Lung (tissue), 12 donors: Measurements from ENCODE around the gene EDARADD. TPM values are rescaled to one million over a fixed set of nuclear protein-coding genes. Genes with fewer than 3 reads are reported as not detected.

ENCODE experiments used
- ATAC-seq: fragments of 200-7000 bp; cut with Tn5 transposase; one replicate; pipeline ENCODE4 v1.9.1; 2020; ENCODE audit warnings: moderate number of reproducible peaks; ENCODE audit not compliant: insufficient read depth, low FRiP score
- DNase-seq, 3 donors: peaks; one replicate each; pipeline ENCODE4 v3.0.0-alpha.2; 2013 to 2017
- H3K27ac ChIP-seq, 2 donors: one replicate each; pipeline ENCODE4 v1.5.1; 2013; ENCODE audit warnings: mild to moderate bottlenecking in 2 of 2, moderate library complexity in 2 of 2, control low read depth in 1 of 2, inconsistent platforms in 1 of 2, low read depth in 1 of 2, low read length in 1 of 2
- H3K27me3 ChIP-seq, 3 donors: one replicate each; pipeline ENCODE4 v1.5.1; 2013; ENCODE audit warnings: low read length in 2 of 3; ENCODE audit not compliant: control insufficient read depth in 3 of 3, insufficient read depth in 3 of 3
- H3K36me3 ChIP-seq, 4 donors: one replicate each; pipeline ENCODE4 v1.5.1; 2013; ENCODE audit warnings: low read length in 4 of 4, mild to moderate bottlenecking in 1 of 4, moderate library complexity in 1 of 4; ENCODE audit not compliant: control insufficient read depth in 4 of 4, insufficient read depth in 4 of 4
- H3K4me1 ChIP-seq, 5 donors: one replicate each; pipeline ENCODE4 v1.5.1; 2013; ENCODE audit warnings: low read length in 5 of 5, mild to moderate bottlenecking in 2 of 5, moderate library complexity in 1 of 5; ENCODE audit not compliant: control insufficient read depth in 5 of 5, insufficient read depth in 5 of 5
- H3K4me3 ChIP-seq: one replicate; pipeline ENCODE4 v1.5.1; 2013; ENCODE audit warnings: mild to moderate bottlenecking, control low read depth, moderate library complexity
- H3K9ac ChIP-seq, 2 donors: one replicate each; pipeline ENCODE4 v1.5.1; 2013; ENCODE audit warnings: low read length in 2 of 2, control low read depth in 1 of 2; ENCODE audit not compliant: insufficient read depth in 1 of 2
- H3K9me3 ChIP-seq, 4 donors: one replicate each; pipeline ENCODE4 v1.5.1; 2013; ENCODE audit warnings: low read length in 3 of 4, mild to moderate bottlenecking in 1 of 4, moderate library complexity in 1 of 4; ENCODE audit not compliant: control insufficient read depth in 4 of 4, insufficient read depth in 3 of 4
- WGBS, 2 donors: extraction: QIAGEN DNeasy Blood & Tissue Kit; methylation state at CpG; one replicate each; pipeline ENCODE4 v1.1.7; 2013; 5-methylcytosine and 5-hydroxymethylcytosine counted together
- polyA plus RNA-seq, 2 donors: library from polyadenylated mRNA; stranded (reverse); fragments of 200-250 nt; gene quantifications; one replicate each; pipeline ENCODE4 v1.2.1, GENCODE V29; 2013
- total RNA-seq, 2 donors: library from RNA; depleted of rRNA in 1 of 2; stranded (reverse); fragments of >200 nt in 1 of 2; gene quantifications; one replicate each; pipeline ENCODE4 v1.2.1, GENCODE V29; 2014 to 2021
- TF ChIP-seq, protein P1 (sequence below): IDR thresholded peaks from 2 replicates; pipeline ENCODE4 v1.5.1; 2012; ENCODE audit warnings: mild to moderate bottlenecking; ENCODE audit errors: control extremely low read depth, extremely low read depth
- donor health status: control.
- donor health status: control.
- donor health status: Bipolar disorder and iron deficiency.
- donor health status: healthy.
- donor health status: DM: yes; HTN: yes; CAD: no.

The EDARADD gene
- total and polyA plus RNA-seq, 4 donors, result 0.37 to 2.3 (median 1.1) TPM

DNA sequence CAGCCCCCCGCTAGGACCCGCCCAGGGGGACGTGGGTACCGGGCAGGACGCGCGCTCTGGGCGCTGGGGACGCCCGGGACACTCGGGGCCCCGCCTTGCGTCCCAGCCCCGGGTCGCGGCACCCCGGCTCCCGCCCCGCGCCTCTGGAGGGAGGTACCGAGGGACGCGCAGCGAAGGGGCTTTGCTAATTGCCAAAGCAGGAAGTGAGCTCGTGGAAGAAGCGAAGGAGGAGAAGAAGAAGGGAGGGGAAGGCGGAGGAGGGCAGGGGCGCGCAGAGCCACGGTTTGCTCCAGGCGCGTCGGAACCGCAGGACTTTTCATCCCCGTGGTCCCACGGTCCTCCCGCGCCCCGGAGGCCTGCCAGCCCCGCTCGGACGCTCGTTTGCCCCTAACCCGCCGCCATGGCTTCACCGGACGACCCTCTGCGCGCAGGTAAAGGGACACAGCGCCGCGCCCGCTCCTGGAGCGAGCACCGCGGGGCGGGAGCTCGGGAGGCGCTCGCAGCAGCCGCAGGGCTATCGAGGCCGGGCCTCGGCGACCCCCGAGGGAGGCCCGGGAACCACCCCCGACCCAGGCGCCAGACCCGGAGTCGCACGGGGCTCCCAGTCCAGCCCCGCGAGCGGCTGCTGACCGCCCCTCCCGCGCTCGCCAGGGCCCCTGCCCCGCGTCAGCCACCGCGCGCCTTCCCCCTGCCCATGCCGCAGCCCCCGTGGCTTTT, 1.3 kb downstream of the EDARADD start:
- H3K27me3 ChIP-seq, result no peaks in the 10 kb centered on the region
- H3K9ac ChIP-seq, result peak overlapping the region; percentile 8 to 82
- peak; percentile 76 to 84 (median 82) for DNase-seq
- peaks cover 0 to 15% (median 0%) of the 10 kb centered on the region in 5 donors for H3K4me1 ChIP-seq
- peak overlapping the region; percentile 49 for H3K4me3 ChIP-seq
- TF ChIP-seq, protein P1, sequence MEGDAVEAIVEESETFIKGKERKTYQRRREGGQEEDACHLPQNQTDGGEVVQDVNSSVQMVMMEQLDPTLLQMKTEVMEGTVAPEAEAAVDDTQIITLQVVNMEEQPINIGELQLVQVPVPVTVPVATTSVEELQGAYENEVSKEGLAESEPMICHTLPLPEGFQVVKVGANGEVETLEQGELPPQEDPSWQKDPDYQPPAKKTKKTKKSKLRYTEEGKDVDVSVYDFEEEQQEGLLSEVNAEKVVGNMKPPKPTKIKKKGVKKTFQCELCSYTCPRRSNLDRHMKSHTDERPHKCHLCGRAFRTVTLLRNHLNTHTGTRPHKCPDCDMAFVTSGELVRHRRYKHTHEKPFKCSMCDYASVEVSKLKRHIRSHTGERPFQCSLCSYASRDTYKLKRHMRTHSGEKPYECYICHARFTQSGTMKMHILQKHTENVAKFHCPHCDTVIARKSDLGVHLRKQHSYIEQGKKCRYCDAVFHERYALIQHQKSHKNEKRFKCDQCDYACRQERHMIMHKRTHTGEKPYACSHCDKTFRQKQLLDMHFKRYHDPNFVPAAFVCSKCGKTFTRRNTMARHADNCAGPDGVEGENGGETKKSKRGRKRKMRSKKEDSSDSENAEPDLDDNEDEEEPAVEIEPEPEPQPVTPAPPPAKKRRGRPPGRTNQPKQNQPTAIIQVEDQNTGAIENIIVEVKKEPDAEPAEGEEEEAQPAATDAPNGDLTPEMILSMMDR, result no peak
- ATAC-seq, result peak; percentile 38
- H3K36me3 ChIP-seq, result no peaks in the 10 kb centered on the region
- no peak overlapping the region for H3K27ac ChIP-seq
- no peaks in the 10 kb centered on the region for H3K9me3 ChIP-seq
- 1% methylated on average over 77 to 86 of the region's 86 CpGs for WGBS, 2 donors

DNA sequence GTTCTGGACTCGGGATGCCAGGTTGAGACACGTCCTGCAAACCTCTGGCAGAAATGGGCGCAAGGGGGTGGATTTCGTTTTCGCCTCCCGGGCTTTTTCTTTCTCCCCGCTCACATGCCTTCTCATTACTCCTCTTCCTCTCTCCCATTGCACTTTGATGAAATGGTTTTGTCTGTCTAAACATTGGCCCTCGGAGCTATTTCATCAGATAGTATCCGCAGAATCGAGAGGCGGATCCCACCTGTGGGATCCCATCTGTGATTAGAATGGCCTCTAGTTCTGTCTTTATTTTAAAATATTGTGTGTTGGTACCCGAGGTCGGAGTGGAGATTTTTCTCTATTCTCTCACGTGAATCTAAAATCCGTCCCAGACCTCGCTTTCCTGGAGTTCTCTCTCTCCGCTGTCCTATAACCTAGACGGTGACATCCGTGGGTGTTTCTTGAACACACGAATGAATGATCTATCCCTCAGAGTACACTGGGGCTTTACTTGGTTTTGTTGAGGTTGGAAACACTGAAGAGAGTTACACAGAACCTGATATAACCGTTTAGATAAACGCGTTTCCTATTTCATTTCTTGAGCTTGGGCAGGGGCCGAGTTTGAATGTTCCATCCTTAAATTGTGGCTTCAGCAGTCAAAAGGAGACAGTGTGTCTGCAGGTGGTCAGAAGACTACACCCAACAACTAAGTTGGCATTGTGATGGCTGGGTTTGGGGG, 2.0 kb downstream of the EDARADD start:
- Histone ChIP-seq H3K9me3 (no peaks in the 10 kb centered on the region), H3K9ac (peak overlapping the region in 1 of 2 donors; percentile 65), H3K27ac (no peak overlapping the region), H3K36me3 (no peaks in the 10 kb centered on the region), H3K4me1 (peaks cover 0 to 15% (median 0%) of the 10 kb centered on the region in 5 donors), H3K27me3 (no peaks in the 10 kb centered on the region), H3K4me3 (peak overlapping the region; percentile 49)
- DNase-seq (peak in 1 of 3 donors; percentile 36), ATAC-seq (no peak)
- 15 to 17% methylated on average over 24 of the region's 24 CpGs for WGBS, 2 donors
- TF ChIP-seq, protein P1, result no peak

DNA sequence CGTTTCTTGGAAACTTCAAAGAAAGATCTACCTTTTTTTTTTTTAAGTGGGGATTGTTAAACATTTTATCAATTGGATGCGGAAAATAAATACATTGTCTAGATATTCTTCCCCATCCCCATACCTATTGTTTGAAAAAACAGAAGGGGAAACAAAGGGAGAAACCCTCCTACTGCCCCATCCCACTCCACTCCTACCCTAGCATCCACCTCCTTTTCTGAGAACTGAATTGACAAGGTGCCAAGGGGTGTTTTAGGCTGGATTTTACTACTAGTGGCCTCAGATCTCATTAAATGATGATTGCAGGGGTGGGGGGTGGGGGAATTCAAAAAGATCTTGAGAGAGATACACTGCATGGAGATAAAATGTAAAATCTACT, 2.6 kb downstream of the EDARADD start:
- Histone ChIP-seq H3K27ac (no peak overlapping the region), H3K4me1 (peaks cover 0 to 15% (median 0%) of the 10 kb centered on the region in 5 donors), H3K9me3 (no peaks in the 10 kb centered on the region), H3K9ac (no peak overlapping the region), H3K27me3 (no peaks in the 10 kb centered on the region), H3K4me3 (no peak overlapping the region), H3K36me3 (no peaks in the 10 kb centered on the region)
- 85 to 95% methylated on average over 2 of the region's 2 CpGs for WGBS, 2 donors
- ATAC-seq (no peak), DNase-seq (no peak)
- TF ChIP-seq, protein P1, result no peak
